Testis (tissue), 5 donors: ENCODE measurements around the gene RAPGEF4. TPM values are rescaled to one million over a fixed set of nuclear protein-coding genes. Genes with fewer than 3 reads are reported as not detected.

Experiments
- DNase-seq: peaks from one replicate; pipeline ENCODE4 v3.0.0-alpha.2; 2019
- H3K27ac ChIP-seq, 2 donors: fragments of 200-600 bp; sonication (generic); one replicate each; pipeline ENCODE4 v1.5.1; 2019
- H3K27me3 ChIP-seq: fragments of 200-600 bp; sonication (generic); one replicate; pipeline ENCODE4 v1.5.1; 2019
- H3K36me3 ChIP-seq: fragments of 200-600 bp; sonication (generic); one replicate; pipeline ENCODE4 v1.5.1; 2017; ENCODE audit warnings: low read depth; ENCODE audit errors: missing control alignments
- H3K4me1 ChIP-seq: fragments of 200-600 bp; sonication (generic); one replicate; pipeline ENCODE4 v1.5.1; 2019
- H3K4me3 ChIP-seq, 2 donors: fragments of 200-600 bp; sonication (generic); one replicate each; pipeline ENCODE4 v1.5.1; 2017 to 2019
- H3K9me3 ChIP-seq: fragments of 200-600 bp; sonication (generic); one replicate; pipeline ENCODE4 v1.5.1; 2017
- POLR2A ChIP-seq: fragments of 450-650 bp; IDR thresholded peaks from one replicate; pipeline ENCODE4 v1.6.1; 2017; ENCODE audit warnings: antibody characterized with exemption, mild to moderate bottlenecking, moderate library complexity
- WGBS, 2 donors: methylation state at CpG; one replicate each; pipeline ENCODE4 v1.1.5; 2018; 5-methylcytosine and 5-hydroxymethylcytosine counted together
- intact Hi-C: fragments of 100-400 bp; cut with DNase I; formaldehyde crosslinking; loops from one replicate; pipeline ENCODE4 v1.15.1; 2023; ENCODE audit warnings: low total_unique reads
- long read RNA-seq, 2 donors: transcript quantifications; one replicate each; lab custom pipeline, GENCODE V29; 2026
- polyA plus RNA-seq: library from polyadenylated mRNA; stranded (reverse); fragments of 350-450 nt; fragmentation: Illumina TruSeq; extraction: RNeasy Lipid Tissue Mini Kit (QIAGEN cat#74804); gene quantifications from one replicate; pipeline ENCODE4 v1.2.3, GENCODE V29; 2014; ENCODE audit warnings: low read depth, low replicate concordance; ENCODE audit not compliant: insufficient read depth
- total RNA-seq, 2 donors: library from RNA; depleted of rRNA; stranded (reverse); fragments of >200 nt; gene quantifications; one replicate each; pipeline ENCODE4 v1.2.3, GENCODE V29; 2016
- TF ChIP-seq, protein P1 (sequence below), 3 experiments: fragments of 450-650 bp in 2 of 3; fragments of 200-600 bp in 1 of 3; sonication (generic) in 1 of 3; IDR thresholded peaks; one replicate each; pipeline ENCODE4 v1.5.1; 2016 to 2019; ENCODE audit warnings: antibody characterized with exemption in 3 of 3, mild to moderate bottlenecking in 2 of 3, moderate library complexity in 1 of 3

RAPGEF4 gene
- total RNA-seq (10 to 100 TPM; 22.5 to 42.6 TPM), polyA plus RNA-seq (14.3 TPM)
- long read RNA-seq, donor 1: 0 reads
- long read RNA-seq, donor 2: 0 reads

DNA sequence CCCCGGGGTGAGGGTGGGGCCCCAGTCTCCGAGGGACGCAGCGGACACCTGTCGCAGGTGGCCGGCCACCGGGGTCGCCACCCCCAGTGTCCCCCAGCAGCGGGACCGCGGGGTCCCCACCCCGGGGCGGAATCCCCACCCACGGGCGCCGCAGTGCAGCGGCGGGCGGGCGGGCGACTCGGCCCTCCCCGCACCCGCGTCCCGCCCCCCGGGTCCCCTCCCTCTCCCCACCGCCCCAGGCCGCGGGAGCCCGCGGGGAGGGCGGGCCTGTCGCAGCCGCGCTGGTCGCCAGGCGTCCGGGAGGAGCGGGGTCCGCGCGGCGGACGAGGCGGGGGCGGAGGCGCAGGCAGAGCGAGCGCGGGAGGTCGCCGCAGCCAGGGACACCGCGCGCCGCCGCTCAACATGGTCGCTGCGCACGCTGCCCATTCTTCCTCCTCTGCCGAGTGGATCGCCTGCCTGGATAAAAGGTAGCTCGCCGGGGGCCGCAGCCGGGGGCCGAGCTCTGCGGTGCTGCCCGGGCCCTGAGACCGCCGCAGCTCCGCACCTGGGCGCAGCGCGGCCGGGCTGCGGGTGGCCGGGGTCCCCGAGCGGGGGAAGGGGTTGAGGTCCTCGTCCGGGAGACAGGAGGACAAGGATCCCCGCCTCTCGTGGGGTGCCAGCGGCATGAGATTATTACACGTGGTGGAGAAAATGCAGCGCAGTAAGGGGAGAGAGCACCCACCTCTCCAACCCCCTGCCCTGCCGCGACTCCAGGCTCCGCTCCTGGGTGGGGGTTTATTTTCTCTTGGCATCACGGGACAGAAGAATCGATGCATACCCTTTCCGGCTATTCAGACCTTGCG, at the start of gene RAPGEF4:
Gene RAPGEF4, plus strand, starts transcription at position 264 of the 842 bp plus-strand sequence. Its CDS starts 139 bp downstream, at position 403.
- WGBS, 2 donors: 2% methylated on average over 60 of the region's 95 CpGs; no CpG with 5 or more reads in 1 of the 2 donors
- TF ChIP-seq, protein P1, sequence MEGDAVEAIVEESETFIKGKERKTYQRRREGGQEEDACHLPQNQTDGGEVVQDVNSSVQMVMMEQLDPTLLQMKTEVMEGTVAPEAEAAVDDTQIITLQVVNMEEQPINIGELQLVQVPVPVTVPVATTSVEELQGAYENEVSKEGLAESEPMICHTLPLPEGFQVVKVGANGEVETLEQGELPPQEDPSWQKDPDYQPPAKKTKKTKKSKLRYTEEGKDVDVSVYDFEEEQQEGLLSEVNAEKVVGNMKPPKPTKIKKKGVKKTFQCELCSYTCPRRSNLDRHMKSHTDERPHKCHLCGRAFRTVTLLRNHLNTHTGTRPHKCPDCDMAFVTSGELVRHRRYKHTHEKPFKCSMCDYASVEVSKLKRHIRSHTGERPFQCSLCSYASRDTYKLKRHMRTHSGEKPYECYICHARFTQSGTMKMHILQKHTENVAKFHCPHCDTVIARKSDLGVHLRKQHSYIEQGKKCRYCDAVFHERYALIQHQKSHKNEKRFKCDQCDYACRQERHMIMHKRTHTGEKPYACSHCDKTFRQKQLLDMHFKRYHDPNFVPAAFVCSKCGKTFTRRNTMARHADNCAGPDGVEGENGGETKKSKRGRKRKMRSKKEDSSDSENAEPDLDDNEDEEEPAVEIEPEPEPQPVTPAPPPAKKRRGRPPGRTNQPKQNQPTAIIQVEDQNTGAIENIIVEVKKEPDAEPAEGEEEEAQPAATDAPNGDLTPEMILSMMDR (IDR thresholded peaks at IDR 0.05): no peak
- no peak for TF ChIP-seq POLR2A
- H3K4me1 ChIP-seq: no peaks in the 10 kb centered on the region
- H3K27ac ChIP-seq: no peak within 1 kb of the TSS
- H3K4me3 ChIP-seq: peak within 1 kb of the TSS; percentile 15 to 42
- no peaks in the 10 kb centered on the region for H3K9me3 ChIP-seq
- no peaks in the 10 kb centered on the region for H3K36me3 ChIP-seq
- no peak for DNase-seq
- intact Hi-C loops: no loop called here
- no peaks in the 10 kb centered on the region for H3K27me3 ChIP-seq

DNA sequence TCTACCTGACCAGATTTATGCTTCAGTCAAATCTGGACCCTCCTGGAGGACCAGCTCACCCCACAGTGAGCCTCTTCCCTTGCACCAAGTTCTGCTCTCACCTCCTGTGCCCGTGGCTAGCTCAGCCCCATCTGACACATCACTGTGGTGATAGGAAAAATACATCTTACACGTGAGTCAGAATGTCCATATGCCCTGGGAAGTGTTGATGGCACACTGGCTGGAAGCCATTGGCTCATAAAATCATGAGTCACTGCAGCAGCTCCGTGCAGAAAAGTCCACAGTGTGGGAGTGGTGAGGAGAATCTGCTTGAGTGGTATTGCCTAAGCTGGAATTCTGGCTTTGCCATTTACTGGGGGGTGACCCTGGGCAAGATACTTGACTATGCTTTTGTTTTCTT, 42.6 kb upstream of the RAPGEF4 start:
- H3K9me3 ChIP-seq: no peaks in the 10 kb centered on the region
- H3K4me1 ChIP-seq: no peaks in the 10 kb centered on the region
- TF ChIP-seq, protein P1 (IDR thresholded peaks at IDR 0.05): no peak
- no peak for TF ChIP-seq POLR2A
- H3K36me3 ChIP-seq: no peaks in the 10 kb centered on the region
- H3K27ac ChIP-seq: no peak overlapping the region
- DNase-seq: no peak
- intact Hi-C loops: no loop called here
- H3K4me3 ChIP-seq: no peak overlapping the region
- no peaks in the 10 kb centered on the region for H3K27me3 ChIP-seq
- 42 to 61% methylated on average over 3 of the region's 3 CpGs for WGBS, 2 donors

DNA sequence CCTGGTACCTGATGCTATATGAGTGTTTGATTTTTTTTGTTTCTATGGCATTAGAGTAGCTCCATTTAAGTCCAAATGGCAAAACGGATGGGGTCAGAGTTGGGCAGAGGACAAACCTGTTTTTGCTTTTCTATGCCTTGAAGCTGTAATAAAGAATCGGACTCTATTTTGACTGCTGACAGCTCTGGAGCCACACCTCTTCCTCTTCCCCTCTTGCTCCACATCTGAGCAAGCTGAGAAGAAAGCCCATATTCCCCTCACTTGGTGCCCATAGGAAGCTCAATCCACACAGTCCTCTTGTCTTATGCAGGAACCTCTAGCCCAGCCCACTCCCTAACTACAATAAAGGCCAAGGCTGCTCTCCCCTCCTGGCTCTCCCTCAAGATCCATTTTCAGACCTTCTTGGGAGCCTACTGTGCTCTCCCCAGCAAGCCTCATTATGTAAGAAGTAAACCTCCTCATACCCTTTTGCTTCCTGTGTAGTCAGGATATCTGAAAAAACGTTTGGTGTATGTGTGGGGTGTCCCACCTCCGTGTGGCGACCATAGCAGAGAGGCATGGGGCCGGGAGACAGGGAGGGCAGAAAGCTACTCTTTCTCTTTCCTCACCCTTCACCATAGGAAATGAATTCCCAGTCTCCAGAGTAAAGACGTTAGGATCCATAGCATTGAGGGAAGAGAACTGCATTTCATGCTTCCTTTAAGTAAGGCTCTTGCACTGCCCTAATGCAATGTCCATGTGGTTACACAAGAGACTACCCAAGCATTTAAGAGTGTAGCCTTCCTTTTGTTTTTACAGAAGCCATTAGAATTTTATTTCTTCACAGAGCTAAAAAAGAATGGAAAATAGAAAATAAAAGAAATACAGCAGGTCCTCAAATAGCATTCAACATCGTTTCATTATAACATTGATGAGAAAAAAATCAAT, 41.9 kb upstream of the RAPGEF4 start:
- Histone ChIP-seq H3K9me3 (no peaks in the 10 kb centered on the region), H3K27ac (no peak overlapping the region), H3K4me3 (no peak overlapping the region), H3K27me3 (no peaks in the 10 kb centered on the region), H3K4me1 (no peaks in the 10 kb centered on the region), H3K36me3 (no peaks in the 10 kb centered on the region)
- TF ChIP-seq, protein P1 (IDR thresholded peaks at IDR 0.05): no peak
- TF ChIP-seq POLR2A: no peak
- 78 to 85% methylated on average over 8 of the region's 8 CpGs for WGBS, 2 donors
- intact Hi-C loops: no loop called here
- no peak for DNase-seq

DNA sequence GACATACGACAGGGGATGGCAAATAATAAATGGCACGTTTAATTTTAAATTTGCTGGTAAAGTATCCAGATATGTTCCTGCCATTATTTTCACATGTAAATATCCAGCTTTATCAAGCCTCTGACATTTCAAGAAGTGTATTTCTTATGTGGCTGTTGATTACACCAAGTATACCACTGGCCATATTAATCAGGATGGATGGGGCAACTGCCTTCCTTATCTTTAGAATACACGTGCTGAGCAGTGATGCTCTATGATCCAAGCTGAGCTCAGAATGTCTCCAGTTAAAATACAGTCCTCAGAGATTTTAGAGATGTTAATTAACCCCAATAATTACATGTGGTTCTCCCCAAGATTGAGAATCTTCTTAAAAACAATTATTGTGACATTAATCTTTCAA, 38.3 kb upstream of the RAPGEF4 start:
- no peak for DNase-seq
- TF ChIP-seq, protein P1 (IDR thresholded peaks at IDR 0.05): no peak
- TF ChIP-seq POLR2A: no peak
- Histone ChIP-seq H3K27ac (no peak overlapping the region), H3K36me3 (no peaks in the 10 kb centered on the region), H3K4me1 (no peaks in the 10 kb centered on the region), H3K27me3 (no peaks in the 10 kb centered on the region), H3K4me3 (no peak overlapping the region), H3K9me3 (no peaks in the 10 kb centered on the region)
- intact Hi-C loops: no loop called here
- WGBS, 2 donors: 81 to 88% methylated on average over 3 of the region's 3 CpGs
